ENCODE results near the gene NRM.

Gene NRM

GRCh38 chr6:30707281-30707850, 16.6 kb upstream of the NRM start:
- H3K27ac ChIP-seq = no peak overlapping the region
- no peak for TF ChIP-seq ZFX (IDR thresholded peaks at IDR 0.05)
- TF ChIP-seq CTCF (conservative IDR thresholded peaks at IDR 0.05) = no peak

- TF ChIP-seq ZFX (IDR thresholded peaks at IDR 0.05) = no peak
- TF ChIP-seq CTCF (conservative IDR thresholded peaks at IDR 0.05) = no peak
- H3K27ac ChIP-seq = no peak overlapping the region
Observed at GRCh38 chr6:30705620-30706019, 14.8 kb upstream of the NRM start.

- TF ChIP-seq ZFX (IDR thresholded peaks at IDR 0.05) (no peak), CTCF (conservative IDR thresholded peaks at IDR 0.05) (no peak)
- H3K27ac ChIP-seq = no peak overlapping the region
Observed at GRCh38 chr6:30703821-30704220, 13.0 kb upstream of the NRM start.

GRCh38 chr6:30703011-30703410, 12.2 kb upstream of the NRM start:
- TF ChIP-seq CTCF (conservative IDR thresholded peaks at IDR 0.05) (no peak), ZFX (IDR thresholded peaks at IDR 0.05) (no peak)
- H3K27ac ChIP-seq = no peak overlapping the region

- H3K27ac ChIP-seq = no peak overlapping the region
- TF ChIP-seq CTCF (conservative IDR thresholded peaks at IDR 0.05) = no peak
- no peak for TF ChIP-seq ZFX (IDR thresholded peaks at IDR 0.05)
Observed at GRCh38 chr6:30700340-30700739, 9.6 kb upstream of the NRM start.

GRCh38 chr6:30696432-30696831, 5.6 kb upstream of the NRM start:
- TF ChIP-seq CTCF (conservative IDR thresholded peaks at IDR 0.05) (no peak), ZFX (IDR thresholded peaks at IDR 0.05) (no peak)
- H3K27ac ChIP-seq = no peak overlapping the region

- H3K27ac ChIP-seq = peak overlapping the region; percentile 63
- TF ChIP-seq CTCF (conservative IDR thresholded peaks at IDR 0.05) = no peak
- TF ChIP-seq ZFX (IDR thresholded peaks at IDR 0.05) = no peak
Observed at GRCh38 chr6:30691208-30691847, 544 bp upstream of the NRM start.
